Neural progenitor cell (in vitro differentiated cells): Measurements from ENCODE around the gene AXL. TPM values are rescaled to one million over a fixed set of nuclear protein-coding genes. Genes with fewer than 3 reads are reported as not detected.

Experiments used
- DNase-seq: peaks from one replicate; pipeline ENCODE4 v3.0.0-alpha.2; 2016; ENCODE audit warnings: low spot score
- H2AFZ ChIP-seq: fragments of 200-600 bp; sonication (generic); replicated peaks from 2 replicates; pipeline ENCODE4 v1.6.1; 2016; ENCODE audit warnings: antibody characterized with exemption
- H3F3A ChIP-seq: fragments of 200-600 bp; sonication (generic); 2 replicates; pipeline ENCODE4 v1.6.1; 2016; ENCODE audit warnings: antibody characterized with exemption, low read depth
- H3K27ac ChIP-seq: fragments of 200-600 bp; sonication (generic); 2 replicates; pipeline ENCODE4 v1.5.1; 2016; ENCODE audit warnings: mild to moderate bottlenecking
- H3K27me3 ChIP-seq: fragments of 200-600 bp; sonication (generic); 2 replicates; pipeline ENCODE4 v1.6.1; 2016; ENCODE audit warnings: mild to moderate bottlenecking, moderate library complexity
- H3K36me3 ChIP-seq: fragments of 200-600 bp; sonication (generic); 2 replicates; pipeline ENCODE4 v1.5.1; 2016
- H3K4me1 ChIP-seq: fragments of 200-600 bp; sonication (generic); 2 replicates; pipeline ENCODE4 v1.6.1; 2016; ENCODE audit warnings: mixed run types
- H3K4me2 ChIP-seq: fragments of 200-600 bp; sonication (generic); 2 replicates; pipeline ENCODE4 v1.6.1; 2016
- H3K4me3 ChIP-seq: fragments of 200-600 bp; sonication (generic); 2 replicates; pipeline ENCODE4 v1.5.1; 2016
- H3K79me2 ChIP-seq: fragments of 200-600 bp; sonication (generic); 2 replicates; pipeline ENCODE4 v1.6.1; 2016; ENCODE audit warnings: low read depth
- H3K9ac ChIP-seq: fragments of 200-600 bp; sonication (generic); 2 replicates; pipeline ENCODE4 v1.6.1; 2016
- H3K9me3 ChIP-seq: fragments of 200-600 bp; sonication (generic); 2 replicates; pipeline ENCODE4 v1.5.1; 2016; ENCODE audit warnings: low read depth
- H4K20me1 ChIP-seq: fragments of 200-600 bp; sonication (generic); 2 replicates; pipeline ENCODE4 v1.6.1; 2016; ENCODE audit warnings: low read depth
- H3K27ac Mint-ChIP-seq: 3 replicates; pipeline ENCODE4 v1.8.0; 2021; ENCODE audit warnings: mixed read lengths
- H3K27me3 Mint-ChIP-seq: 2 replicates; pipeline ENCODE4 v1.8.0; 2022; ENCODE audit warnings: low read depth, mild to moderate bottlenecking, inconsistent platforms, moderate library complexity, mixed read lengths; ENCODE audit not compliant: insufficient read depth
- H3K36me3 Mint-ChIP-seq: 3 replicates; pipeline ENCODE4 v1.8.0; 2021; ENCODE audit warnings: mixed read lengths
- H3K4me1 Mint-ChIP-seq: 3 replicates; pipeline ENCODE4 v1.8.0; 2021; ENCODE audit warnings: mixed read lengths
- H3K4me3 Mint-ChIP-seq: 3 replicates; pipeline ENCODE4 v1.8.0; 2021; ENCODE audit warnings: mild to moderate bottlenecking, moderate library complexity, mixed read lengths
- H3K9me3 Mint-ChIP-seq: 3 replicates; pipeline ENCODE4 v1.8.0; 2020; ENCODE audit warnings: mixed read lengths
- EZH2 ChIP-seq: fragments of 200-600 bp; sonication (generic); IDR thresholded peaks from 2 replicates; pipeline ENCODE4 v1.6.1; 2017; ENCODE audit warnings: antibody characterized with exemption, mild to moderate bottlenecking, moderate library complexity
- EZH2phosphoT487 ChIP-seq: fragments of 200-600 bp; sonication (generic); IDR thresholded peaks from 2 replicates; pipeline ENCODE4 v1.6.1; 2017; ENCODE audit warnings: antibody characterized with exemption
- small RNA-seq: library from RNA; depleted of rRNA; stranded (forward); fragments of <200 nt; gene quantifications from one replicate; pipeline ENCODE3, GENCODE V24; 2015
- total RNA-seq: library from RNA; depleted of rRNA; stranded (reverse); fragments of >200 nt; gene quantifications from 2 replicates; pipeline ENCODE4 v1.2.3, GENCODE V29; 2015; ENCODE audit warnings: low replicate concordance
- TF ChIP-seq, protein P1 (sequence below): fragments of 200-600 bp; sonication (generic); IDR thresholded peaks from 2 replicates; pipeline ENCODE4 v1.5.1; 2017; ENCODE audit warnings: antibody characterized with exemption, mild to moderate bottlenecking

Gene AXL
- total RNA-seq, 1 donor from 2014 or later = 24.7 TPM

DNA sequence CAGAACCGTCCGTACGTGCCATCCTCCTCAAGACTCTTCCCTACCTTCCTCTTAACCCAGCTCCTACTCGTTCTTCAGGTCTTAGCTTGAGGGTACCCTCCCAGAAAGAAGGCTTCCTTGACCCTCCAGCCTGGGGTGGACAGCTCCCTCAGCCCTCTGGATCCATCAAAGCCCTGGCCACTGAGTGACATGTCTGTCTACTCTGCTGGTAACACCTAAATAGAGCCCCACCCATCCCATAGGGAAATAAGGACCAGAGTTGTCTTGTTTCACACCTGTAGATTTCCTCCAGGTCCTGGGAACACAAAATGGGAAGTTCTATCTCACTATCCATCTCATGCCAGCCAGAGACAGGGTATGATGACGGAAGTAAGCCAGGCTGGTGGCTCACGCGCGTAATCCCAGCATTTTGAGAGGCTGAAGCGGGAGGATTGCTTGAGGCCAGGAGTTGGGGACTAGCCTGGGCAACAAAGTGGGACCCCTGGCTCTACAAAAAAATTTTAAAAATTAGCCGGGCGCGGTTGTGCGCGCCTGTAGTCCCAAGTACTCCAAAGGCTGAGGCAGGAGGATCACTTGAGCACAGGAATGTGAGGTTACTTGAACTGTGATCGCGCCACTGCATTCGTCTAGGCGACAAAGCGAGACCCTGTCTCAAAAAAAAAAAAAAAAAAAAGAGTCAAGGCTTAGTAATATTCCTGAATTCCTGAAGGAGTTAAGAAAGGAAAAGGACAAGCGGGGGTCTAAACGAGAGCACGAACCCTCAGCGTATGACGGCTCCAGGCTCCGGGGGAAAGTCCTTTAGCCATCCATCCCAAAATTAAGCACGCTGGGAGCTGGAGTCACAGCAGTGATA lies 90.4 kb downstream of the AXL start:
- peaks cover 62% of the 10 kb centered on the region for H3F3A ChIP-seq
- no peaks in the 10 kb centered on the region for H3K9me3 Mint-ChIP-seq
- H3K27ac ChIP-seq = no peak overlapping the region
- peaks cover 27% of the 10 kb centered on the region for H3K79me2 ChIP-seq
- peaks cover 6% of the 10 kb centered on the region for H3K36me3 ChIP-seq
- H4K20me1 ChIP-seq = peaks cover 3% of the 10 kb centered on the region
- no peak for DNase-seq
- H3K4me3 Mint-ChIP-seq = peak overlapping the region; percentile 97
- peaks cover 10% of the 10 kb centered on the region for H3K4me1 ChIP-seq
- peak overlapping the region; percentile 94 for H3K4me3 ChIP-seq
- no peaks in the 10 kb centered on the region for H3K27me3 ChIP-seq
- H2AFZ ChIP-seq = peak overlapping the region; percentile 97
- H3K27ac Mint-ChIP-seq = peak overlapping the region; percentile 94
- peaks cover 20% of the 10 kb centered on the region for H3K36me3 Mint-ChIP-seq
- TF ChIP-seq, protein P1, sequence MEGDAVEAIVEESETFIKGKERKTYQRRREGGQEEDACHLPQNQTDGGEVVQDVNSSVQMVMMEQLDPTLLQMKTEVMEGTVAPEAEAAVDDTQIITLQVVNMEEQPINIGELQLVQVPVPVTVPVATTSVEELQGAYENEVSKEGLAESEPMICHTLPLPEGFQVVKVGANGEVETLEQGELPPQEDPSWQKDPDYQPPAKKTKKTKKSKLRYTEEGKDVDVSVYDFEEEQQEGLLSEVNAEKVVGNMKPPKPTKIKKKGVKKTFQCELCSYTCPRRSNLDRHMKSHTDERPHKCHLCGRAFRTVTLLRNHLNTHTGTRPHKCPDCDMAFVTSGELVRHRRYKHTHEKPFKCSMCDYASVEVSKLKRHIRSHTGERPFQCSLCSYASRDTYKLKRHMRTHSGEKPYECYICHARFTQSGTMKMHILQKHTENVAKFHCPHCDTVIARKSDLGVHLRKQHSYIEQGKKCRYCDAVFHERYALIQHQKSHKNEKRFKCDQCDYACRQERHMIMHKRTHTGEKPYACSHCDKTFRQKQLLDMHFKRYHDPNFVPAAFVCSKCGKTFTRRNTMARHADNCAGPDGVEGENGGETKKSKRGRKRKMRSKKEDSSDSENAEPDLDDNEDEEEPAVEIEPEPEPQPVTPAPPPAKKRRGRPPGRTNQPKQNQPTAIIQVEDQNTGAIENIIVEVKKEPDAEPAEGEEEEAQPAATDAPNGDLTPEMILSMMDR = no peak
- TF ChIP-seq EZH2 (no peak), EZH2phosphoT487 (no peak)
- peak overlapping the region; percentile 95 for H3K9ac ChIP-seq
- peaks cover 21% of the 10 kb centered on the region for H3K4me1 Mint-ChIP-seq
- peaks cover 5% of the 10 kb centered on the region for H3K27me3 Mint-ChIP-seq
- H3K9me3 ChIP-seq = no peaks in the 10 kb centered on the region
- H3K4me2 ChIP-seq = peak overlapping the region; percentile 94

DNA sequence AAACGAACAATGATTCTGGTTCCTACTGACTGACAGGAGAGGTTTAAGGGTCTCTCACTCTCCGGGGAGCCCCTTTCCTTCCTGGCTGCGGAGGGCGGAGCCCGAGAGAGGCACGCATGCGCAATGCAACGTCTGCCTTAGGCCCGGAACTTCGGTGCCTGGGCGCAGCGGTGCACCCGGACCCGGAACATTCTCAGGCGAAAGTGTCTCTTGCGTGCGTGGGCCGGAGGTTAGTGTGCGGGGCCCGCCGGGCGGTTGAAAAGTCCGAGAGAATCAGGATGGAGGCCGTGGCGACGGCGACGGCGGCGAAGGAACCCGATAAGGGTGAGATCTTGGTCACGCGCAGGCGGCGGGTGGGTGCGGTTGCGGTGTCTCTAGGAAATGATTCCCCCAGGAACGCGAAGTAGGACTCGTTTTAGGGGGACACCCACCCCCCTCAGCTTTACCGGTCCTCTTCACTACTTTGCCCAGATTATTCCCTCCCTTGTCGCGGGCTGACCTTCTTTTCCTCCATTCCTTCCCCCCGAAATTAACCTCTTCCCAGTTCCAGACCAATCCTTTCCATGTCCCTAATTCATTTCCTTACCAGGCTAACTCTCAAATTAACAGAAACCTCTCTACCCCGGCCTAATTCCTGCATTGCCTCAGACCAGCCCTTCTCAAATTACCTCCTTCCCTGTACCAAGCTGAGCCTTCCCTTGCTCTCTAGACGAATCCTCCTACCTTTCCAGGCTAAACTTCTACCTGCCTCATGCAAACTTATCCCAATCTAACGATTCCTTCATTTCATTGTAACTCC lies 91.2 kb downstream of the AXL start, which contains the start of gene CCDC97:
Gene CCDC97, plus strand, starts transcription at position 140 of the 799 bp plus-strand sequence. Its CDS starts 139 bp downstream, at position 279.
- Histone ChIP-seq H4K20me1 (no peaks in the 10 kb centered on the region), H2AFZ (peak within 1 kb of the TSS; percentile 97), H3F3A (peaks cover 53% of the 10 kb centered on the region), H3K79me2 (peaks cover 27% of the 10 kb centered on the region), H3K27me3 (no peaks in the 10 kb centered on the region), H3K4me3 (peak within 1 kb of the TSS; percentile 94), H3K9ac (peak within 1 kb of the TSS; percentile 95), H3K36me3 (no peaks in the 10 kb centered on the region), H3K4me2 (peak within 1 kb of the TSS; percentile 94), H3K9me3 (no peaks in the 10 kb centered on the region), H3K27ac (peak within 1 kb of the TSS; percentile 93), H3K4me1 (peaks cover 10% of the 10 kb centered on the region)
- peaks cover 5% of the 10 kb centered on the region for H3K27me3 Mint-ChIP-seq
- peaks cover 21% of the 10 kb centered on the region for H3K4me1 Mint-ChIP-seq
- peak within 1 kb of the TSS; percentile 94 for H3K27ac Mint-ChIP-seq
- H3K9me3 Mint-ChIP-seq = no peaks in the 10 kb centered on the region
- DNase-seq = peak; percentile 94
- H3K36me3 Mint-ChIP-seq = peaks cover 16% of the 10 kb centered on the region
- H3K4me3 Mint-ChIP-seq = peak within 1 kb of the TSS; percentile 97
- TF ChIP-seq, protein P1 = no peak
- TF ChIP-seq EZH2 (no peak), EZH2phosphoT487 (no peak)

DNA sequence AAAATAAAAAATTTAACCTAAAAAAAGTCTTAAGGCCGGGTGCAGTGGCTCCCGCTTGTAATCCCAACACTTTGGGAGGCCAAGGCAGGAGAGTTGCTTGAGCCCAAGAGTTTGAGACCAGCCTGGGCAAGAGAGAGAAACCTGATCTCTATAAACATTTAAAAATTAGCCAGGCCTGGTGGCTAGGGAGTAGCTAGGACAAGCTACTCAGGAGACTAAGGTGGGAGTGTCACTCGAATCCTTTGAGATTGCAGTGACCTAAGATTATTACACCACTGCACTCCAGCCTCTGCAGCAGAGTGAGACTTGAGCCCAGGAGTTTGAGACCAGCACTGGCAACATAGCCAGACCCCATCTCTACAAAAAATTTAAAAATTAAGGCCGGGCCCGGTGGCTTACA lies 92.0 kb downstream of the AXL start:
- no peak overlapping the region for H3K27ac ChIP-seq
- no peak overlapping the region for H2AFZ ChIP-seq
- no peaks in the 10 kb centered on the region for H4K20me1 ChIP-seq
- peaks cover 5% of the 10 kb centered on the region for H3K27me3 Mint-ChIP-seq
- TF ChIP-seq EZH2 (no peak), EZH2phosphoT487 (no peak)
- TF ChIP-seq, protein P1 = no peak
- H3K9me3 ChIP-seq = no peaks in the 10 kb centered on the region
- H3K36me3 ChIP-seq = no peaks in the 10 kb centered on the region
- H3K27ac Mint-ChIP-seq = no peak overlapping the region
- no peaks in the 10 kb centered on the region for H3K9me3 Mint-ChIP-seq
- H3K4me3 ChIP-seq = peak overlapping the region; percentile 94
- peak overlapping the region; percentile 97 for H3K4me3 Mint-ChIP-seq
- DNase-seq = no peak
- H3K4me2 ChIP-seq = peak overlapping the region; percentile 94
- peaks cover 27% of the 10 kb centered on the region for H3K79me2 ChIP-seq
- peak overlapping the region; percentile 95 for H3K9ac ChIP-seq
- peaks cover 21% of the 10 kb centered on the region for H3K4me1 Mint-ChIP-seq
- peaks cover 18% of the 10 kb centered on the region for H3K36me3 Mint-ChIP-seq
- peaks cover 47% of the 10 kb centered on the region for H3F3A ChIP-seq
- H3K27me3 ChIP-seq = no peaks in the 10 kb centered on the region
- H3K4me1 ChIP-seq = peaks cover 10% of the 10 kb centered on the region

Small RNAs within 50 kb of the gene (small RNA-seq; reads per million reads assigned to genes)
- gene RN7SL34P = not detected

Other genes starting within 250 kb of the AXL start
- gene CYP2B6, start 227.9 kb upstream of the AXL start, total RNA-seq = not detected in 2 replicates
- gene CYP2A13, start 130.8 kb upstream of the AXL start, total RNA-seq = not detected in 2 replicates
- gene CYP2F1, start 104.8 kb upstream of the AXL start, total RNA-seq = not detected in 2 replicates
- 2.0 and 8.3 TPM in 2 replicates for gene CYP2S1, start 26.0 kb upstream of the AXL start, total RNA-seq
- gene HNRNPUL1, start 45.1 kb downstream of the AXL start, total RNA-seq = 126 and 188 TPM in 2 replicates
- 14.1 and 19.1 TPM in 2 replicates for gene CCDC97, start 90.9 kb downstream of the AXL start, total RNA-seq
- 0.65 and 1.3 TPM in 2 replicates for gene TGFB1, start 134.7 kb downstream of the AXL start, total RNA-seq
- gene B9D2, start 144.9 kb downstream of the AXL start, total RNA-seq = 2.5 and 5.5 TPM in 2 replicates
- 4.5 and 10.7 TPM in 2 replicates for gene TMEM91, start 157.3 kb downstream of the AXL start, total RNA-seq
- gene EXOSC5, start 178.1 kb downstream of the AXL start, total RNA-seq = 10.3 and 26.0 TPM in 2 replicates
- 25.7 and 62.8 TPM in 2 replicates for gene BCKDHA, start 178.6 kb downstream of the AXL start, total RNA-seq
- 1.3 TPM in 1 of 2 replicates, not detected in the other for gene B3GNT8, start 208.2 kb downstream of the AXL start, total RNA-seq
- 39.8 and 89.4 TPM in 2 replicates for gene DMAC2, start 220.7 kb downstream of the AXL start, total RNA-seq
- gene ERICH4, start 223.9 kb downstream of the AXL start, total RNA-seq = not detected in 2 replicates